Measurements from ENCODE around the gene INSIG1.

Gene INSIG1

GRCh38 chr7:155333346-155334234, 35.9 kb downstream of the INSIG1 start:
- no peak for FAIRE-seq

- no peak for FAIRE-seq
These were observed 39.3 kb downstream of the INSIG1 start for GRCh38 chr7:155336812-155337602.

- FAIRE-seq, result no peak
These were observed 40.4 kb downstream of the INSIG1 start for GRCh38 chr7:155337946-155338631.

- FAIRE-seq, result no peak
These were observed 41.1 kb downstream of the INSIG1 start for GRCh38 chr7:155338632-155339320.

- no peak for FAIRE-seq
These were observed 41.8 kb downstream of the INSIG1 start for GRCh38 chr7:155339474-155339873.

- FAIRE-seq, result no peak
These were observed 42.4 kb downstream of the INSIG1 start for GRCh38 chr7:155340071-155340531.

- no peak for FAIRE-seq
These were observed 43.0 kb downstream of the INSIG1 start for GRCh38 chr7:155340721-155341120.

GRCh38 chr7:155341463-155341983, 43.8 kb downstream of the INSIG1 start:
- FAIRE-seq, result no peak

- FAIRE-seq, result no peak
These were observed 44.6 kb downstream of the INSIG1 start for GRCh38 chr7:155342313-155342712.

GRCh38 chr7:155343150-155343549, 45.5 kb downstream of the INSIG1 start:
- no peak for FAIRE-seq

GRCh38 chr7:155343661-155344121, 46.0 kb downstream of the INSIG1 start:
- FAIRE-seq, result no peak

- no peak for FAIRE-seq
These were observed 46.6 kb downstream of the INSIG1 start for GRCh38 chr7:155344270-155344617.

GRCh38 chr7:155344618-155345433, 47.1 kb downstream of the INSIG1 start:
- no peak for FAIRE-seq

- FAIRE-seq, result no peak
These were observed 47.8 kb downstream of the INSIG1 start for GRCh38 chr7:155345490-155345889.

GRCh38 chr7:155346285-155346684, 48.6 kb downstream of the INSIG1 start:
- FAIRE-seq, result no peak

- FAIRE-seq, result no peak
These were observed 51.1 kb downstream of the INSIG1 start for GRCh38 chr7:155348806-155349205.

- no peak for FAIRE-seq
These were observed 52.1 kb downstream of the INSIG1 start for GRCh38 chr7:155349601-155350331.

- no peak for FAIRE-seq
These were observed 53.6 kb downstream of the INSIG1 start for GRCh38 chr7:155351120-155351870.

GRCh38 chr7:155352076-155352752, 54.5 kb downstream of the INSIG1 start:
- no peak for FAIRE-seq

Data from TTC549 (cell line).